Endothelial cell (in vitro differentiated cells): ENCODE measurements around the gene GSTO1. TPM values are rescaled to one million over a fixed set of nuclear protein-coding genes. Genes with fewer than 3 reads are reported as not detected.

Source experiments
- DNase-seq: peaks from one replicate; pipeline ENCODE4 v3.0.0; 2021; ENCODE audit warnings: low spot score
- H3K27ac Mint-ChIP-seq: one replicate; pipeline ENCODE4 v1.8.0; 2021; ENCODE audit warnings: mixed read lengths, inconsistent platforms; ENCODE audit not compliant: unreplicated experiment
- H3K27me3 Mint-ChIP-seq: one replicate; pipeline ENCODE4 v1.8.0; 2021; ENCODE audit warnings: mild to moderate bottlenecking, moderate library complexity, mixed read lengths, inconsistent platforms; ENCODE audit not compliant: unreplicated experiment
- H3K36me3 Mint-ChIP-seq: one replicate; pipeline ENCODE4 v1.8.0; 2021; ENCODE audit warnings: mild to moderate bottlenecking, low read depth, mixed read lengths, inconsistent platforms; ENCODE audit not compliant: unreplicated experiment
- H3K4me1 Mint-ChIP-seq: one replicate; pipeline ENCODE4 v1.8.0; 2021; ENCODE audit warnings: mild to moderate bottlenecking, mixed read lengths, inconsistent platforms; ENCODE audit not compliant: unreplicated experiment
- H3K4me3 Mint-ChIP-seq: one replicate; pipeline ENCODE4 v1.8.0; 2021; ENCODE audit warnings: mild to moderate bottlenecking, mixed read lengths, inconsistent platforms; ENCODE audit not compliant: unreplicated experiment
- H3K9me3 Mint-ChIP-seq: one replicate; pipeline ENCODE4 v1.8.0; 2021; ENCODE audit warnings: mixed read lengths, inconsistent platforms; ENCODE audit not compliant: unreplicated experiment
- CTCF ChIP-seq: fragments of 200-600 bp; sonication (generic); IDR thresholded peaks from one replicate; pipeline ENCODE4 v1.5.0; 2021; ENCODE audit warnings: antibody characterized with exemption; ENCODE audit not compliant: unreplicated experiment
- total RNA-seq: library from RNA; stranded (reverse); fragmentation: NEBNext Ultra II Directional; extraction: Animal tissue kit (Norgen Biotek cat#: 25700); gene quantifications from one replicate; pipeline ENCODE4 v1.2.1, GENCODE V29; 2021; ENCODE audit not compliant: unreplicated experiment

Gene GSTO1
- total RNA-seq, 1 donor from 2014 or later = 121 TPM

- Mint-ChIP-seq H3K9me3 (no peaks in the 10 kb centered on the region), H3K4me3 (peak overlapping the region; percentile 96), H3K27me3 (peaks cover 7% of the 10 kb centered on the region), H3K27ac (no peak overlapping the region), H3K4me1 (no peaks in the 10 kb centered on the region), H3K36me3 (peaks cover 4% of the 10 kb centered on the region)
- TF ChIP-seq CTCF = no peak
- no peak for DNase-seq
These were observed 22.0 kb upstream of the GSTO1 start for GRCh38 chr10:104232613-104233102.

GRCh38 chr10:104233817-104234216 lies 20.9 kb upstream of the GSTO1 start:
- TF ChIP-seq CTCF = no peak
- H3K9me3 Mint-ChIP-seq = no peaks in the 10 kb centered on the region
- peak overlapping the region; percentile 25 for H3K27ac Mint-ChIP-seq
- peaks cover 7% of the 10 kb centered on the region for H3K27me3 Mint-ChIP-seq
- peaks cover 4% of the 10 kb centered on the region for H3K36me3 Mint-ChIP-seq
- DNase-seq = no peak
- H3K4me1 Mint-ChIP-seq = no peaks in the 10 kb centered on the region
- peak overlapping the region; percentile 56 for H3K4me3 Mint-ChIP-seq

GRCh38 chr10:104234934-104235333 lies 19.8 kb upstream of the GSTO1 start:
- no peak for DNase-seq
- peaks cover 4% of the 10 kb centered on the region for H3K36me3 Mint-ChIP-seq
- no peak overlapping the region for H3K4me3 Mint-ChIP-seq
- no peaks in the 10 kb centered on the region for H3K9me3 Mint-ChIP-seq
- no peaks in the 10 kb centered on the region for H3K4me1 Mint-ChIP-seq
- H3K27me3 Mint-ChIP-seq = peaks cover 7% of the 10 kb centered on the region
- H3K27ac Mint-ChIP-seq = no peak overlapping the region
- TF ChIP-seq CTCF = no peak

- no peak overlapping the region for H3K4me3 Mint-ChIP-seq
- H3K9me3 Mint-ChIP-seq = no peaks in the 10 kb centered on the region
- TF ChIP-seq CTCF = no peak
These were observed 18.9 kb upstream of the GSTO1 start for GRCh38 chr10:104235801-104236200.

GRCh38 chr10:104240078-104240477 lies 14.6 kb upstream of the GSTO1 start:
- no peaks in the 10 kb centered on the region for H3K27me3 Mint-ChIP-seq
- no peak overlapping the region for H3K4me3 Mint-ChIP-seq
- TF ChIP-seq CTCF = no peak
- no peaks in the 10 kb centered on the region for H3K4me1 Mint-ChIP-seq
- no peaks in the 10 kb centered on the region for H3K36me3 Mint-ChIP-seq
- no peaks in the 10 kb centered on the region for H3K9me3 Mint-ChIP-seq
- no peak overlapping the region for H3K27ac Mint-ChIP-seq
- no peak for DNase-seq

More at GRCh38 chr10:104235801-104236200, 18.9 kb upstream of the GSTO1 start:
- Mint-ChIP-seq H3K36me3 (peaks cover 4% of the 10 kb centered on the region), H3K27ac (no peak overlapping the region), H3K27me3 (peaks cover 7% of the 10 kb centered on the region), H3K4me1 (no peaks in the 10 kb centered on the region)
- no peak for DNase-seq
